ENCODE data around the gene SRPK2.

DNA sequence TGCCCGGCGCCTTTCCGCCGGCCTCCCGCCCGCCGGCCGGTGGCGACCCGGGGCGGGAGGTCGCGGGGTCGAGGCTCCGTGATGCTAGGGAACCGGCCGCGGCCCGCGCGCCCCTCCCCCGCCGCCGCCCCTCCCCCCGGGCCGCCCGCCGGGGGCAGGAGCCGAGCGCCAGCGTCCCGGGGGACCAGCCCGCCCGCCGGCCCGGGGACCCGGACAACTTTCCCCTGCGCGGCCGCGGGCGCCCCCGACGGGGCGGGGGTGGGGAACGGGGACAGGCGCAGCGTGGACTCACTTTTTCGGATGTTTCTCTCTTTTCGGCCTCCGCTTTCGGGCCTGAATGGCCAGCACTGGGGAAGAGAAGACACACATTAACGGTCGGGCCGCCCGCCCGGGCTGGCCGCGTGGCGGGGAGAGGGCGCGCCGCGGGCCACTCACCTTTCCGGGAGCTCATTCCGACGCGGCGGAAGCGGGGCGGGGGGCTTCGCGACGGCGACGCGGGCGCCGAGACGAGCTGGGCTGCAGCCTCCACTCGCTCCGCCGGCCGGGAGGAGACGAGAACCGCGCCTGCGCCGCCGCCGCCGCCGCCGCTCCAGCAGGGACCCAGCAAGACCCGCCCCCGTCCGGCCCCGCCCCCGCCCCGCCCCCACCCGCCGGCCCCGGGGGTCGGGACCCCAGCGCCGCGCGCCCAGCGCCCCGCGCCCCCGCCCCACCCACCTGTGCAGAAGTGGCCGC is at the start of gene SRPK2:
- TF ChIP-seq, protein P1, sequence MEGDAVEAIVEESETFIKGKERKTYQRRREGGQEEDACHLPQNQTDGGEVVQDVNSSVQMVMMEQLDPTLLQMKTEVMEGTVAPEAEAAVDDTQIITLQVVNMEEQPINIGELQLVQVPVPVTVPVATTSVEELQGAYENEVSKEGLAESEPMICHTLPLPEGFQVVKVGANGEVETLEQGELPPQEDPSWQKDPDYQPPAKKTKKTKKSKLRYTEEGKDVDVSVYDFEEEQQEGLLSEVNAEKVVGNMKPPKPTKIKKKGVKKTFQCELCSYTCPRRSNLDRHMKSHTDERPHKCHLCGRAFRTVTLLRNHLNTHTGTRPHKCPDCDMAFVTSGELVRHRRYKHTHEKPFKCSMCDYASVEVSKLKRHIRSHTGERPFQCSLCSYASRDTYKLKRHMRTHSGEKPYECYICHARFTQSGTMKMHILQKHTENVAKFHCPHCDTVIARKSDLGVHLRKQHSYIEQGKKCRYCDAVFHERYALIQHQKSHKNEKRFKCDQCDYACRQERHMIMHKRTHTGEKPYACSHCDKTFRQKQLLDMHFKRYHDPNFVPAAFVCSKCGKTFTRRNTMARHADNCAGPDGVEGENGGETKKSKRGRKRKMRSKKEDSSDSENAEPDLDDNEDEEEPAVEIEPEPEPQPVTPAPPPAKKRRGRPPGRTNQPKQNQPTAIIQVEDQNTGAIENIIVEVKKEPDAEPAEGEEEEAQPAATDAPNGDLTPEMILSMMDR (IDR thresholded peaks at IDR 0.05): no peak
- TF ChIP-seq EZH2 (IDR thresholded peaks at IDR 0.05; ENCODE audit: borderline replicate concordance, insufficient read depth, low read depth, low read length, poor library complexity, severe bottlenecking): no peak
